NCI-H460 (cell line): ENCODE measurements around the gene ZNF526. TPM values are rescaled to one million over a fixed set of nuclear protein-coding genes. Genes with fewer than 3 reads are reported as not detected.
"Not testable (repeated sequence)": the region's sequence is repeated elsewhere in the genome, so short reads cannot be mapped to it uniquely, and the experiment has no call there.

ENCODE experiments used
- DNase-seq: peaks from one replicate; pipeline ENCODE4 v3.0.0-alpha.2; 2016; ENCODE audit warnings: low read depth; ENCODE audit errors: extremely low read depth
- total RNA-seq: library from RNA; depleted of rRNA; stranded (reverse); fragments of >200 nt; shearing (Covaris generic); gene quantifications from 2 replicates; pipeline ENCODE4 v1.2.3, GENCODE V29; 2014

The ZNF526 gene
- total RNA-seq, 1 experiment from 2014 or later, result 4.4 TPM

DNA sequence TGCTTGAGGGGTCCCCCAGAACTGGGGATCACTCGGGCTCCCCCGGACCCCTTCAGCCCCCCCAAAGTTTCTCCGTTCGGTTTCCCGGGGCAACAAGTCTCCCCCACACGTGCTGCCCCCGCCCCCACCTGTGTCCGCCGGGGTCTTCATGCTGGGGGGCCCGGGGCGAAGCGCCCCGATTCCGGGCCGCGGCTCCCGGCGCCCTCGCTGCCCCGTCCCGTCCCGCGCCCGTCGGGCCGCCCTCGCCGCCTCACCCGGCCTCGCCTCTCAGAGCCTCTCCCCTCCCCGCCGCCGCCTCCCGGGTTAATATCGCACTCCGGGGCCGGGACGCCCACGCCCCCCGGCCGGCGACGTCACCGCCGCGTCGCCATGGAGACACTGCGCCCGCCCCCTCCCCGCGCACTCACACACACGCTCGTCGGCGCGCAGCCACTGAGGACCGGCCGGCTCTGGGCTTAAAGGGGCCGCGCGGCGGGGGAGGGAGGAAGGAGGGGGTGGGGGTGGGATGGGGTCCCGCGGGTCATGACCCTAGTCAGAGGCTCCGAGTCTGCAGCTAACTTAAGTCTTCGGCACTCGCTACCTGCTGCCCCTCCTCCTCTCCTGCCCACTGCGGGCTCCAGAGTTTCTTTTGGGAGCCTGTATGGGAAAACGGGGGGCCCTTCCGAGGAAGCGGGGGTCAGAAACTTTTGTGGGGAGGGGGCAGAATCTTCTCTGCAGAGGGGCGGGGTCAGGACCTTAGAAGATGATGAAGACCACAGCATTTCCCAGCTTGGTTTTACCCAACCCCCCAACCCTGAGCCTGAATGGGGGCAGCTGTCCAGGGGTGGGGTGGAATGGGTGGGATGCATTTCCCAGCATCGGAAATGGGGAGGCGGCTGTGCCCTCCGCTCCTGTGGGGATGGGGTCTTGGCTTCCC, 35.0 kb downstream of the ZNF526 start, which contains the start of gene ERF:
Gene ERF (minus strand): TSS at position 279 of the 916 bp plus-strand sequence. CDS start 129 bp downstream, at position 150.
- peak; percentile 83 for DNase-seq

DNA sequence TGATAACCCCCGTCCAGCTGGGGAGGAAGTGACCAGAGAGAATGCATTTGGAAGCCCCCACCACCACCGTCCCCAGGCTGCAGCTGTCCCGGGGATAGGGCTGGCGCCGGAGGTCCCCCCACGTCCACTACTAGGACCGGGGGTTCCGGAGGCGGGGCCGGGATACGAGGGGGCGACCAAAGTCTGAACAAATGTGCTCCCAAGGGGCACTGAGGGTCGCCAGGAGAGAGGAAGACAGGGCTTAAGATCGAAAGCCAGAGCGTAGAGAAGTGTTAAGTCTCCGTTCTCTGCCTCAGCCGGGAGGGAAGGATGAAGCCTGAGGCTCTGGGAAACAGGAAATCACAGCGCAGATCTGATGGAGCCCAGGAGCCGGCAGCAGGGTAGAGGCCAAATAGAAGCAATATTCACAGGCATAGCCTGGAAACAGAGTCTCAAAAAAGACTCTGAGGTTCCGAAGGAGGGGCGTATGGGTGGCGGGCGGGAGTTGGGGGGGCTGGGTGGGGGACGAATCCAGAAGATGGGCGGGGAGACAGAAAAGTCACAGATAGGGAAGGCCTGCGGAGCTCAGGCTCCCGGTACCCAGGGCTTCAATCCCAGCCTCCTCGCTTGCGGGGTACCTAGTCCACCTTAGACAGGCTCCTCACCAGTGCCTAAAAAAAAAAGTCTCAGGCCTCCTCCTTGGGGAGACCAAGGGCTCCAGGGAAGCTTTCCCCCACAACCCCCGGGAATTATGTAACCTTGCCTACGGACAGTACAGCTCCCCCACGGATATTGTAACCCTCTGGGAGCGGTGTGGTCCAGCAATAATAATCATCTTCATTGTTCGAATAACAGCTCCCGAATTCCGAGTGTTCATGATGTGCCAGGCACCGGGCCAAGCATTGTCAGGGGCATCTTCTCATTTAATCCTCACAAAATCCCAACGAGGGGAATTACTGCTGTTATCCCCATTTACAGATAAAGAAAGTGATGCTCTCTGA, 35.9 kb downstream of the ZNF526 start:
- no peak for DNase-seq

DNA sequence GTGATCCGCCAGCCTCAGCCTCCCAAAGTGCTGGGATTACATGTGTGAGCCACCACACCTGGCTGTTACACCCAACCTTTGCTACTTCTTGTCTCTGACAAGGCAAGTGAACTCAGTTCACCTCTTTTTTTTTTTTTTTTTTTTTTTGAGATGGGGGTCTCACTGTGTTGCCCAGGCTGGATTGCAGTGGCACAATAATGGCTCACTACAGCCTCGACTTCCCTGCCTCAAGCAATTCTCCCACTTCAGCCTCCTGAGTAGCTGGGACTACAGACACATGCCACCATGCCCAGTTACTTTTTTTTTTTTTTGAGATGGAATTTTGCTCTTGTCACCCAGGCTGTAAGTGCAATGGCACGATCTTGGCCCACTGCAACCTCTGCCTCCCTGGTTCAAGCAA, 37.7 kb downstream of the ZNF526 start:
- DNase-seq, result not testable (repeated sequence)

DNA sequence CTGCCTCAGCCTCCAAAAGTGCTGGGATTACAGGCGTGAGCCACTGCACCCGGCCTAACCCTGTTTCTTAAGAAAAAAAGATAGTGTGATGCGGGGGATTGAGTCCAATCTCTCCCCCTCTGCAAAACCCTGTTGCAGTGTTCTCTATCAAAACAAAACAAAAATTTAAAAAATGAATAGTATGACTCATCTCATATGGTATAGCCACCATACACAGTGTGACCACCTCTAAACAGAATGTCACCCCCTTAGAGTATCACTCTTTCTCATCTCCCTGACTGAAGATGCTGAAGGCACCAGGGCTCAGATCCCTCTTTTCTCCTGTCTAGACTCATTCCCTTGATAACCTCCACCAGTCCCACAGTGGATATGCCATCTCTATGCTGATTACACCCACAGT, 41.7 kb downstream of the ZNF526 start:
- DNase-seq, result no peak

- DNase-seq, result not testable (repeated sequence)
Observed at GRCh38 chr19:42266105-42266504, 46.0 kb downstream of the ZNF526 start.

GRCh38 chr19:42266928-42267603, 47.0 kb downstream of the ZNF526 start:
- DNase-seq, result not testable (repeated sequence)

- no peak for DNase-seq
Observed at GRCh38 chr19:42267644-42268141, 47.6 kb downstream of the ZNF526 start.

DNA sequence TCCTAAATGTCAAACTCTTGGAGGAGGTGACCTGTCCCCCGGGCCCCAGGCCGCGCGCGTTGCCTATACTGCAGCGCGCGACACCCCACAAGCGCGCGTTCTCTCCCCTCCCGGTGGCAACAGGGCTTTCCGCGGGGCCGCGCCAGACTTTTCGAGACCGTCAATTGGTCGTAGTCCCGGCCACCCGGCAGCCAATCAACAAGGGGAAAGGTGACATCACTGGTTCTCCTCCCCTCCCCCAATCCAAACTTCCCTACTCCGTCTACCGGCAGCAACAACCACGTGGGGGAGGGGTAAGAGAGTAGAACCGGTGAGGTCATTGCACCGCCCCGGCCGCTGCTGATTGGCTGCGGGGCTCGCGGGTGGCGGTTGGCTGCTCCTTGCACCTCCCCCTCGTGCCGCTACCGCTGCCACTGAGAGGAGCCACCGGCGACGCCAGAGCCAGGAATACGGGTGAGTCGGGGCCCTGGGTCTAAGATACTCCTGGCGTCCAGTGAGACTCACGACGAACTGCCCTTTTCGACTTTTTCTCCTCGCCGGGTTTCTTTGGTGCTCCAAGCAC, 48.1 kb downstream of the ZNF526 start:
- peak; percentile 98 for DNase-seq

DNA sequence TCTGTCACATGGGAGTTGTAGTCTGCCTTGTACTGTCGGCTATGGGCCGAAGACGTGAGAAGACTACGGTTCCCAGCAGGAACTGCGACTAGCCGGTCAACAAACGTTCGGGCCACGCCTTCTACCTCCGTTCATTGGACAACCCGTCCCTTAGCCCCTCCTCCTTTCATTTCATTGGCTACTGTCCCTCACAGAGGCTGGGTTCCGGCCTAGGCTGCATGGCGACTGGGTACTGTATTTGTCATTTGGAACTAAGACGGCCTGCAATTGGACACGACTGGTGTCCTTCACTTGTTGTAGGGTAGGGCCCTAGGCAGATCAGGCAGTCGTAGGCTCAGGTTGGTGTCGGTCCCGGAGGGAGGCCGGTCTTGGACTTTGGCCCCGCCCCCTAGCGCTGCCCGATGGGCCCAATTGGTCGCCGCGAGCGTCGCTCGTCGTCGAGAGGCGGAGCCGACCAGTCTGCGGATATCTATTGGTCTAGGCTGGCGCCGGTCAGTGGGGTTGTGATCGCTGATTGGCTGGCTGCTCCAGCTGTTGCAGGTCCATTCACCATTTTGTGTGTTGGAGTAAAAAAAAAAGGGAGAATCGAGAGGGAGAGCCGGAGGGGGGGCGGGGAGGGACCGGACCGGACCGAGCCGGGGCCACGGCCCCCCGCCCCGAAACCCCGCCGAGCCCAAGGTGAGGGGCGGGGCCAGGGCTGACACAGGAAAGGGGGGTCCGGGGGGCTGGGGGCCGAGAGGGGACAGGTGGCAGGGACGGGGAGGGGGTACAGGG, 48.8 kb downstream of the ZNF526 start, which contains the start of gene CIC:
Gene CIC (plus strand): TSS at position 549 of the 774 bp plus-strand sequence. CDS start 2,532 bp downstream, outside the sequence.
- peak; percentile 99 for DNase-seq

GRCh38 chr19:42269478-42270345, 49.6 kb downstream of the ZNF526 start:
- DNase-seq, result no peak

- DNase-seq, result peak; percentile 63
Observed at GRCh38 chr19:42270346-42271044, 50.4 kb downstream of the ZNF526 start.

DNA sequence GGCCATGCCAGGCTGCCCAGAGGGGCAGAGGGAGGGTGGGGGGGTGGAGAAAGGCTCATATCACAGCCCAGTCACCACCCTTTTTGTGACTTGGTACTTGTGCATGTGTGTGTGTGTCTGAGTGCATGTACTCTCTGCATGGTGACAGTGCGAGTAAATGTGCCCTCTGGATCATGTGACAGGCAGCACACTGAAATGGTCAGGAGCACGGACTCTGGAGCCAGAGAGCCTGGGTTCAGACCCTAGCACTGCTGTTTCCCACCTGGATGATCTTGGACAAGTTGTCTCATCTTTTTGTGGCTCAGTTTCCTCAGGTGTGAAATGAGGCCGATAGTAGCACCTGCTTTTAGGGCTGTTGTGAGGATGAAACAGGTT, 50.9 kb downstream of the ZNF526 start:
- no peak for DNase-seq

DNA sequence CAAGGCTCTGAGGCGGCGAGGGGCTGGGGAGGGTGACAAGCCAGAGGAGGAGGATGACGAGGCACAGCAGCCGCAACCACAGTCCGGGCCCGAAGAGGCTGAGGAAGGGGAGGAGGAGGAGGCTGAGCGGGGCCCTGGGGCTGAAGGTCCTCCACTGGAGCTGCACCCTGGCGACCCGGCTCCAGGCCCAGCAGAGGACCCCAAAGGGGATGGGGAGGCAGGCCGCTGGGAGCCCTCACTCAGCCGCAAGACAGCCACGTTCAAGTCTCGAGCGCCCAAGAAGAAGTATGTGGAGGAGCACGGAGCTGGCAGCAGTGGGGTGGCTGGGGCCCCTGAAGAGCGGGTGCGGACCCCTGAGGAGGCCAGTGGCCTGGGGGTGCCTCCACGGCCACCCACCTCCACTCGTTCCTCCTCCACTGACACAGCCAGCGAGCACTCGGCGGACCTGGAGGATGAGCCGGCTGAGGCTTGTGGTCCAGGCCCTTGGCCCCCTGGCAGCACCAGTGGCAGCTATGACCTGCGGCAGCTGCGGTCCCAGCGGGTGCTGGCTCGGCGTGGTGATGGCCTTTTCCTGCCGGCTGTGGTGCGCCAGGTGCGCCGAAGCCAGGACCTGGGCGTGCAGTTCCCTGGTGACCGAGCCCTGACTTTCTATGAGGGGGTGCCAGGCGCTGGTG, 51.9 kb downstream of the ZNF526 start:
- no peak for DNase-seq

- no peak for DNase-seq
Observed at GRCh38 chr19:42272535-42272897, 52.4 kb downstream of the ZNF526 start.

GRCh38 chr19:42272989-42273406, 52.9 kb downstream of the ZNF526 start:
- no peak for DNase-seq

- no peak for DNase-seq
Observed at GRCh38 chr19:42273407-42274064, 53.4 kb downstream of the ZNF526 start.
